ENCODE measurements around the gene TMEM190.

Gene TMEM190

GRCh38 chr19:55365964-55366363 lies 10.7 kb upstream of the TMEM190 start:
- DNase-seq (ENCODE audit: insufficient read length), result no peak
- FAIRE-seq, result no peak
- no peak for TF ChIP-seq POLR2A (IDR thresholded peaks at IDR 0.05; ENCODE audit: low read depth, low read length)
- no peak for TF ChIP-seq TAF1 (IDR thresholded peaks at IDR 0.05; ENCODE audit: borderline replicate concordance, low read depth, low read length)
- no peak for TF ChIP-seq POLR2AphosphoS5 (IDR thresholded peaks at IDR 0.05; ENCODE audit: low read depth, low read length)

GRCh38 chr19:55366790-55367189 lies 9.8 kb upstream of the TMEM190 start:
- TF ChIP-seq TAF1 (IDR thresholded peaks at IDR 0.05; ENCODE audit: borderline replicate concordance, low read depth, low read length) (no peak), POLR2A (IDR thresholded peaks at IDR 0.05; ENCODE audit: low read depth, low read length) (no peak), POLR2AphosphoS5 (IDR thresholded peaks at IDR 0.05; ENCODE audit: low read depth, low read length) (no peak)
- DNase-seq (ENCODE audit: insufficient read length) (no peak), FAIRE-seq (no peak)

GRCh38 chr19:55368106-55368505 lies 8.5 kb upstream of the TMEM190 start:
- TF ChIP-seq POLR2A (IDR thresholded peaks at IDR 0.05; ENCODE audit: low read depth, low read length), result no peak
- no peak for TF ChIP-seq POLR2AphosphoS5 (IDR thresholded peaks at IDR 0.05; ENCODE audit: low read depth, low read length)
- no peak for TF ChIP-seq TAF1 (IDR thresholded peaks at IDR 0.05; ENCODE audit: borderline replicate concordance, low read depth, low read length)
- no peak for FAIRE-seq
- DNase-seq (ENCODE audit: insufficient read length), result no peak

GRCh38 chr19:55368701-55369563 lies 7.7 kb upstream of the TMEM190 start:
- DNase-seq (ENCODE audit: insufficient read length), result no peak
- TF ChIP-seq POLR2A (IDR thresholded peaks at IDR 0.05; ENCODE audit: low read depth, low read length) (no peak), TAF1 (IDR thresholded peaks at IDR 0.05; ENCODE audit: borderline replicate concordance, low read depth, low read length) (no peak), POLR2AphosphoS5 (IDR thresholded peaks at IDR 0.05; ENCODE audit: low read depth, low read length) (no peak)
- FAIRE-seq, result no peak

GRCh38 chr19:55369653-55370304 lies 6.8 kb upstream of the TMEM190 start:
- FAIRE-seq (no peak), DNase-seq (ENCODE audit: insufficient read length) (peak; percentile 70)
- TF ChIP-seq TAF1 (IDR thresholded peaks at IDR 0.05; ENCODE audit: borderline replicate concordance, low read depth, low read length), result no peak
- no peak for TF ChIP-seq POLR2A (IDR thresholded peaks at IDR 0.05; ENCODE audit: low read depth, low read length)
- TF ChIP-seq POLR2AphosphoS5 (IDR thresholded peaks at IDR 0.05; ENCODE audit: low read depth, low read length), result no peak

GRCh38 chr19:55370305-55370988 lies 6.2 kb upstream of the TMEM190 start, which contains the start of gene IL11:
TSS of gene IL11 (minus strand) at chr19:55370463. CDS start at chr19:55370310, 153 bp downstream.
- TF ChIP-seq TAF1 (IDR thresholded peaks at IDR 0.05; ENCODE audit: borderline replicate concordance, low read depth, low read length) (no peak), POLR2AphosphoS5 (IDR thresholded peaks at IDR 0.05; ENCODE audit: low read depth, low read length) (no peak), POLR2A (IDR thresholded peaks at IDR 0.05; ENCODE audit: low read depth, low read length) (no peak)
- no peak for FAIRE-seq
- no peak for DNase-seq (ENCODE audit: insufficient read length)

GRCh38 chr19:55372316-55373081 lies 4.1 kb upstream of the TMEM190 start:
- TF ChIP-seq POLR2A (IDR thresholded peaks at IDR 0.05; ENCODE audit: low read depth, low read length) (no peak), POLR2AphosphoS5 (IDR thresholded peaks at IDR 0.05; ENCODE audit: low read depth, low read length) (no peak), TAF1 (IDR thresholded peaks at IDR 0.05; ENCODE audit: borderline replicate concordance, low read depth, low read length) (no peak)
- no peak for FAIRE-seq
- DNase-seq (ENCODE audit: insufficient read length), result no peak

GRCh38 chr19:55373306-55373992 lies 3.2 kb upstream of the TMEM190 start:
- TF ChIP-seq POLR2AphosphoS5 (IDR thresholded peaks at IDR 0.05; ENCODE audit: low read depth, low read length) (no peak), TAF1 (IDR thresholded peaks at IDR 0.05; ENCODE audit: borderline replicate concordance, low read depth, low read length) (no peak), POLR2A (IDR thresholded peaks at IDR 0.05; ENCODE audit: low read depth, low read length) (no peak)
- DNase-seq (ENCODE audit: insufficient read length) (no peak), FAIRE-seq (no peak)

GRCh38 chr19:55373993-55374757 lies 2.5 kb upstream of the TMEM190 start:
- no peak for DNase-seq (ENCODE audit: insufficient read length)
- no peak for TF ChIP-seq TAF1 (IDR thresholded peaks at IDR 0.05; ENCODE audit: borderline replicate concordance, low read depth, low read length)
- TF ChIP-seq POLR2AphosphoS5 (IDR thresholded peaks at IDR 0.05; ENCODE audit: low read depth, low read length), result no peak
- no peak for TF ChIP-seq POLR2A (IDR thresholded peaks at IDR 0.05; ENCODE audit: low read depth, low read length)
- FAIRE-seq, result no peak

Measured in GM12892 (cell line).